ENCODE measurements around the gene PRTG. TPM values are rescaled to one million over a fixed set of nuclear protein-coding genes. Genes with fewer than 3 reads are reported as not detected.

Gene PRTG
- total and polyA plus RNA-seq, 2 donors (not counting 3 experiments of a cell fraction or from before 2014, with no cell fraction given) = 3.4 to 12.4 TPM

GRCh38 chr15:55659481-55659880 is 83.5 kb downstream of the PRTG start:
- H3K9me3 ChIP-seq (replicated peaks; ENCODE audit: control insufficient read depth, insufficient read depth, low read length) = no peaks in the 10 kb centered on the region
- H4K20me1 ChIP-seq (replicated peaks; ENCODE audit: control insufficient read depth, extremely low read depth, insufficient read depth, low read length) = no peaks in the 10 kb centered on the region
- no TSS peak for BruUV-seq (replicated peaks)
- H3K27ac ChIP-seq (ENCODE audit: insufficient read depth, low read depth, low read length) = no peak overlapping the region
- no peaks in the 10 kb centered on the region for H3K79me2 ChIP-seq (ENCODE audit: control insufficient read depth, insufficient read depth, low read length)
- no peak overlapping the region for H3K4me3 ChIP-seq (replicated peaks in 1 of 3; ENCODE audit: insufficient read depth in 1 of 3, low read depth in 1 of 3, low read length in 3 of 3)
- FAIRE-seq = no peak
- H3K4me1 ChIP-seq (ENCODE audit: control insufficient read depth, extremely low read depth, insufficient read depth, low read length) = peaks cover 4% of the 10 kb centered on the region
- DNase-seq (ENCODE audit: low read depth, low spot score) = no peak
- ChIA-PET CTCF (interaction anchor here (0.7 to 1.8 kb wide), 5 partner anchors 9 to 191 kb away, joined by 3 to 6 read pairs (median 3); no protein-coding TSS in a partner anchor), POLR2A (no interaction called here)
- no peaks in the 10 kb centered on the region for H3K27me3 ChIP-seq (ENCODE audit: control insufficient read depth in 2 of 2, insufficient read depth in 2 of 2, low read length in 2 of 2)
- H3K9me1 ChIP-seq (replicated peaks; ENCODE audit: control insufficient read depth, extremely low read depth, insufficient read depth, low read length) = no peaks in the 10 kb centered on the region
- no peak overlapping the region for H3K9ac ChIP-seq (replicated peaks; ENCODE audit: extremely low read depth, insufficient read depth, low read length)
- no peak overlapping the region for H3K4me2 ChIP-seq (ENCODE audit: insufficient read depth, low read length)
- H2AFZ ChIP-seq (ENCODE audit: low read depth, low read length) = no peak overlapping the region
- intact Hi-C loops (cut with micrococcal nuclease) (no loop called here), dilution Hi-C loops (cut with MboI; ENCODE audit: extremely low pct_ligation_motif_present, low sequenced_read_pairs) (no loop called here)
- no peak for TF ChIP-seq MYC (IDR thresholded peaks at IDR 0.05; ENCODE audit: low read depth, low read length)
- no peak for TF ChIP-seq JUN (IDR thresholded peaks at IDR 0.05; ENCODE audit: borderline replicate concordance, insufficient read depth, insufficient read length, low read depth)
- no peak for TF ChIP-seq GATA2 (IDR thresholded peaks at IDR 0.05; ENCODE audit: insufficient read depth, insufficient read length, low read depth, low read length)
- TF ChIP-seq CTCF (IDR thresholded peaks at IDR 0.05; ENCODE audit: extremely low read depth in 1 of 2, insufficient read depth in 1 of 2, low read depth in 1 of 2, low read length in 2 of 2) = no peak
- TF ChIP-seq EZH2 (IDR thresholded peaks at IDR 0.05; ENCODE audit: borderline replicate concordance, low read depth, low read length, severe bottlenecking) = no peak
- TF ChIP-seq MAX (IDR thresholded peaks at IDR 0.05; ENCODE audit: insufficient read depth, insufficient read length) = no peak
- no peak for TF ChIP-seq POLR2AphosphoS5 (IDR thresholded peaks at IDR 0.05; ENCODE audit: insufficient read depth, low read depth, low read length)
- no peak for TF ChIP-seq FOS (IDR thresholded peaks at IDR 0.05; ENCODE audit: borderline replicate concordance, insufficient read depth, low read length)
- TF ChIP-seq POLR2A (IDR thresholded peaks at IDR 0.05; ENCODE audit: low read depth, low read length) = no peak
- H3K36me3 ChIP-seq (ENCODE audit: control insufficient read depth in 2 of 2, extremely low read depth in 1 of 2, insufficient read depth in 2 of 2, low read length in 2 of 2) = no peaks in the 10 kb centered on the region

Measured in endothelial cell of umbilical vein (primary cell).